Panc1 (cell line): ENCODE data around the gene FIBCD1. TPM values are rescaled to one million over a fixed set of nuclear protein-coding genes. Genes with fewer than 3 reads are reported as not detected.

Source experiments
- ATAC-seq: fragments of 200-7000 bp; cut with Tn5 transposase; 2 replicates; pipeline ENCODE4 v1.9.1; 2020; ENCODE audit warnings: mild to moderate bottlenecking, moderate library complexity
- BruUV-seq: library from RNA; stranded (reverse); fragments of 400-500 nt; replicated peaks from 2 replicates; lab custom pipeline; 2021; lab: Mats Ljungman, UMichigan
- CTCF ChIA-PET: fragments of 300-600 bp; sonication (Branson Sonifier 250); formaldehyde crosslinking; loops from one replicate; lab custom pipeline; 2022; ENCODE audit warnings: antibody characterized with exemption; lab: Charles Lee
- POLR2A ChIA-PET: fragments of 300-600 bp; sonication (Branson Sonifier 250); formaldehyde crosslinking; loops from one replicate; lab custom pipeline; 2022; ENCODE audit warnings: antibody characterized with exemption; lab: Charles Lee
- DNase-seq: peaks from one replicate; pipeline ENCODE4 v3.0.0-alpha.2; 2010; ENCODE audit warnings: low read depth, low spot score
- H3K27ac ChIP-seq: 2 replicates; pipeline ENCODE4 v1.5.1; 2011; ENCODE audit warnings: mild to moderate bottlenecking, low read length, inconsistent platforms
- H3K27me3 ChIP-seq: fragments of 200-500 bp; sonication (Bioruptor generic); 2 replicates; pipeline ENCODE4 v1.6.0; 2014; ENCODE audit warnings: low read length, inconsistent platforms; ENCODE audit not compliant: control insufficient read depth, insufficient read depth
- H3K36me3 ChIP-seq: fragments of 200-500 bp; sonication (Bioruptor generic); 2 replicates; pipeline ENCODE4 v1.5.1; 2014; ENCODE audit warnings: inconsistent platforms, mild to moderate bottlenecking, low read length, moderate library complexity; ENCODE audit not compliant: control insufficient read depth, insufficient read depth
- H3K4me1 ChIP-seq: 2 replicates; pipeline ENCODE4 v1.5.1; 2011; ENCODE audit warnings: inconsistent platforms, mild to moderate bottlenecking, low read length, moderate library complexity; ENCODE audit not compliant: control insufficient read depth, insufficient read depth
- H3K4me3 ChIP-seq, 2 experiments: 2 replicates each; pipeline ENCODE4 v1.5.1; 2011 to 2012; ENCODE audit warnings: low read depth in 2 of 2, low read length in 2 of 2, mild to moderate bottlenecking in 2 of 2, inconsistent platforms in 1 of 2, moderate library complexity in 1 of 2
- H3K9me3 ChIP-seq: fragments of 200-500 bp; sonication (Bioruptor generic); 2 replicates; pipeline ENCODE4 v1.5.1; 2014; ENCODE audit warnings: low read depth, mild to moderate bottlenecking, inconsistent platforms, low read length, moderate library complexity; ENCODE audit not compliant: control insufficient read depth, insufficient read depth
- CTCF ChIP-seq: fragments of 450-650 bp; IDR thresholded peaks from 2 replicates; pipeline ENCODE4 v1.5.1; 2017; ENCODE audit warnings: mild to moderate bottlenecking
- POLR2AphosphoS5 ChIP-seq: IDR thresholded peaks from 2 replicates; pipeline ENCODE4 v1.6.1; 2012; ENCODE audit warnings: mild to moderate bottlenecking, low read depth, low read length, moderate library complexity
- SIN3A ChIP-seq: IDR thresholded peaks from 2 replicates; pipeline ENCODE4 v1.6.1; 2012; ENCODE audit warnings: low read depth, mild to moderate bottlenecking, low read length, moderate library complexity, borderline replicate concordance; ENCODE audit not compliant: insufficient read depth
- TCF7L2 ChIP-seq: IDR thresholded peaks from 2 replicates; pipeline ENCODE4 v1.6.1; 2011; ENCODE audit warnings: mild to moderate bottlenecking, low read depth, low read length, inconsistent platforms
- in situ Hi-C: cut with HindIII; loops from 2 replicates; pipeline ENCODE4 v1.10.0; 2016; ENCODE audit warnings: low sequenced_read_pairs, low pct_unique_long_range_greater_than_20kb
- intact Hi-C: fragments of 100-400 bp; cut with micrococcal nuclease; formaldehyde crosslinking; loops from one replicate; pipeline ENCODE4 v1.10.0; 2022; ENCODE audit not compliant: unreplicated experiment
- total RNA-seq: library from RNA; stranded (reverse); gene quantifications from one replicate; pipeline ENCODE4 v1.2.1, GENCODE V29; 2021; ENCODE audit not compliant: unreplicated experiment
- TF ChIP-seq, protein P1 (sequence below), 2 experiments: IDR thresholded peaks; 2 replicates each; pipeline ENCODE4 v1.6.1; 2011 to 2012; ENCODE audit warnings: low read depth in 2 of 2, control low read depth in 1 of 2, low read length in 1 of 2, mild to moderate bottlenecking in 1 of 2, moderate library complexity in 1 of 2; ENCODE audit not compliant: insufficient read depth in 1 of 2

FIBCD1 gene
- total RNA-seq, 1 experiment from 2014 or later = 16.3 TPM

GRCh38 chr9:130982636-130983358 is 43.8 kb upstream of the FIBCD1 start:
- intact Hi-C loops (no loop called here), in situ Hi-C loops (no loop called here)
- no peak overlapping the region for H3K4me3 ChIP-seq
- H3K4me1 ChIP-seq = no peaks in the 10 kb centered on the region
- no peaks in the 10 kb centered on the region for H3K27me3 ChIP-seq
- H3K9me3 ChIP-seq = no peaks in the 10 kb centered on the region
- no TSS peak for BruUV-seq
- POLR2A ChIA-PET = no interaction called here
- DNase-seq = no peak
- no peak for ATAC-seq
- H3K27ac ChIP-seq = no peak overlapping the region
- CTCF ChIA-PET = no interaction called here
- TF ChIP-seq, protein P1, sequence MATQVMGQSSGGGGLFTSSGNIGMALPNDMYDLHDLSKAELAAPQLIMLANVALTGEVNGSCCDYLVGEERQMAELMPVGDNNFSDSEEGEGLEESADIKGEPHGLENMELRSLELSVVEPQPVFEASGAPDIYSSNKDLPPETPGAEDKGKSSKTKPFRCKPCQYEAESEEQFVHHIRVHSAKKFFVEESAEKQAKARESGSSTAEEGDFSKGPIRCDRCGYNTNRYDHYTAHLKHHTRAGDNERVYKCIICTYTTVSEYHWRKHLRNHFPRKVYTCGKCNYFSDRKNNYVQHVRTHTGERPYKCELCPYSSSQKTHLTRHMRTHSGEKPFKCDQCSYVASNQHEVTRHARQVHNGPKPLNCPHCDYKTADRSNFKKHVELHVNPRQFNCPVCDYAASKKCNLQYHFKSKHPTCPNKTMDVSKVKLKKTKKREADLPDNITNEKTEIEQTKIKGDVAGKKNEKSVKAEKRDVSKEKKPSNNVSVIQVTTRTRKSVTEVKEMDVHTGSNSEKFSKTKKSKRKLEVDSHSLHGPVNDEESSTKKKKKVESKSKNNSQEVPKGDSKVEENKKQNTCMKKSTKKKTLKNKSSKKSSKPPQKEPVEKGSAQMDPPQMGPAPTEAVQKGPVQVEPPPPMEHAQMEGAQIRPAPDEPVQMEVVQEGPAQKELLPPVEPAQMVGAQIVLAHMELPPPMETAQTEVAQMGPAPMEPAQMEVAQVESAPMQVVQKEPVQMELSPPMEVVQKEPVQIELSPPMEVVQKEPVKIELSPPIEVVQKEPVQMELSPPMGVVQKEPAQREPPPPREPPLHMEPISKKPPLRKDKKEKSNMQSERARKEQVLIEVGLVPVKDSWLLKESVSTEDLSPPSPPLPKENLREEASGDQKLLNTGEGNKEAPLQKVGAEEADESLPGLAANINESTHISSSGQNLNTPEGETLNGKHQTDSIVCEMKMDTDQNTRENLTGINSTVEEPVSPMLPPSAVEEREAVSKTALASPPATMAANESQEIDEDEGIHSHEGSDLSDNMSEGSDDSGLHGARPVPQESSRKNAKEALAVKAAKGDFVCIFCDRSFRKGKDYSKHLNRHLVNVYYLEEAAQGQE (IDR thresholded peaks at IDR 0.05; ENCODE audit: insufficient read depth in 1 of 2, low read depth in 2 of 2, low read length in 1 of 2) = no peak
- TF ChIP-seq SIN3A (no peak), POLR2AphosphoS5 (no peak), CTCF (no peak), TCF7L2 (no peak)
- no peaks in the 10 kb centered on the region for H3K36me3 ChIP-seq

DNA sequence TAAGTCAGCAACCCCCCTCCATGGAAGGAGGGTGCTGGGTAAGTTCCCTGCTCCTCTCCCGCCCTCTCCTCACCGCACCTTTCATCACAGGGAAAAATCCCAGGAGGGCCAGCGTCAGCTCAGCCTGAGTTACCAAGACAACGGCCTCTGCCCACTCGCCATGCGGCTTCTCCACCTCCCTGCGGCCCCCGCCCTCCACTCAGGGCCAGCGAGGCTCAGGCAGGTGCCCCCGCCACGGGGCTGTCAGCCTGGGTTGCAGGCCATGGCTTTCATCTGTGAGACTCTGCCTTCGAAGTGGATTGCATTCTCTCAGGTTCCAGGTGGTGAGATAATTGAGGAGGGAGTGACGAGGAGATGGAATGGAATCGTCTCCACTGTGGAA is 42.7 kb upstream of the FIBCD1 start:
- H3K4me3 ChIP-seq = no peak overlapping the region
- no TSS peak for BruUV-seq
- ChIA-PET CTCF (no interaction called here), POLR2A (no interaction called here)
- ATAC-seq (no peak), DNase-seq (no peak)
- H3K27me3 ChIP-seq = no peaks in the 10 kb centered on the region
- H3K36me3 ChIP-seq = no peaks in the 10 kb centered on the region
- intact Hi-C loops = no loop called here
- no peak overlapping the region for H3K27ac ChIP-seq
- in situ Hi-C loops = no loop called here
- TF ChIP-seq CTCF = no peak
- TF ChIP-seq TCF7L2 = no peak
- no peak for TF ChIP-seq SIN3A
- no peak for TF ChIP-seq POLR2AphosphoS5
- TF ChIP-seq, protein P1 (IDR thresholded peaks at IDR 0.05; ENCODE audit: insufficient read depth in 1 of 2, low read depth in 2 of 2, low read length in 1 of 2) = no peak
- no peaks in the 10 kb centered on the region for H3K4me1 ChIP-seq
- H3K9me3 ChIP-seq = no peaks in the 10 kb centered on the region
